HG02642 (cell line): Measurements from ENCODE around the gene STRA8.

Source experiments
- ATAC-seq: cut with Tn5 transposase; IDR thresholded peaks from one replicate; pipeline ENCODE4 v1.9.1; 2021; ENCODE audit warnings: mild to moderate bottlenecking; ENCODE audit not compliant: unreplicated experiment, poor library complexity

The STRA8 gene

DNA sequence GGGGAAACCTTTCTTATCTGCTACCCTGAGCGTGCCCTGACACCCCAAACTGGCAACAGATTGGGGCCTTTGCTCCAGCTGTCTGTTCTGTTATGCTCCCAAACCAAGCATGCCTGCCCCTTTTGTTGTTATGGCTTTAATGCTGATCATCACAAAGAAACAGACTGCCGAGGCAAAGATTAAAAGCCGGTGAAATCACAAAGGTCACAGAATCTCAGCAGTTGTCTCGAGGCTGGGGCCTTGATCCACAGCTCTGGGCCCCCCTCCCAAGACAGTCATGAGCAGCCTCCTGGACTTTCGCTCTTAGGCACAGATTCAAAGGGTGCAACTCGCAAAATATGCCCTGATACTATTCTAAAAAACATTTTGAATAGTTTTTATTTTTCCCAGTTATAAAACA, 65.6 kb downstream of the STRA8 start:
- no peak for ATAC-seq

DNA sequence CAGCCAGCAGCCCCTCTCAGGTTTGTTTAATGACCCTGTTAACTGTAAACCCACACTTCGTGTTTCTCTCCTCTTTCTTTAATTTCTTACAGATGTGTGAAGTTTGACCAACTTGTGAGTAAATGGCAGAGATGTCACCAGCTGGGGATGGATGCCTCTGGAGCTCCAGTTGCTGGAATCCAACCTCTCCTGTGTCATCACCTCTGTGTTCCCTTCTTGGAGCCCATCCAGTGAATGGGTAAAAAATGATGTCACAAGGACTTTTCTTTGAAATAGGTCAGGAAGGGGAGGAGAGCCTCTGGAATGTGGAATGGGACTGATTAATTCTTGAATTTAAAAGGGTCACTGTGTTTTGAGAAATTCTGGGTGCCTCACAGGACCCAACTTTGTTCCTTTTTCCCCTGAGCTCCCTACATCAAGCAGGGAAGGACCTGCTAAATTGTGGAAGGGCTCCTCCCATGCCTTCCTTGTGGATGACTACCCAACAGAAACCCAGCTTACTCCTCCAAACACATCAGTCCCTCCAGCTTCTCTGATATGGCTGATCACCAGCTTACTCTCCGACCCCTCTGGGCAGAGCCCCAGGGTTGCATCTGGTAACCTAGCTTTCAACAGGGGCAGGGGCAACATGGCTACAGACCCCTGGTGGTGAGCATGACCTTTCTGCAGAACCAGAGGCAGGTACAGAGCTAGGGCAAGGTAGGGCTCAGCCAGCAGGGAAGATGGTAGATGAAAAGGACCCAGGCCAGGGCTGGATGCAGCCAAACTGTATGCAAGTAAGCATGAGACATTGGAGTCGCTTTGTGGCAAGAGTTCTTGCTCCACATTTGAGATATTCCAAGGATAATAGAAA, 67.5 kb downstream of the STRA8 start:
- no peak for ATAC-seq
